Small intestine (tissue), 7 donors: ENCODE results near the gene LRRC27. TPM values are rescaled to one million over a fixed set of nuclear protein-coding genes. Genes with fewer than 3 reads are reported as not detected.

Source experiments
- DNase-seq, 2 donors: peaks; one replicate each; pipeline versions ENCODE4 v3.0.0 to v3.0.0-alpha.2; 2013
- FAIRE-seq: peaks from 2 replicates; lab custom pipeline; 2012; peaks lifted over from hg19 to GRCh38; lab: Jason Lieb, UNC
- H3K27ac ChIP-seq, 3 donors: one replicate each; pipeline ENCODE4 v1.5.1; 2013; ENCODE audit warnings: low read length in 2 of 3, mild to moderate bottlenecking in 2 of 3, control low read depth in 1 of 3, inconsistent platforms in 1 of 3, low read depth in 1 of 3, moderate library complexity in 1 of 3
- H3K27me3 ChIP-seq, 3 donors: one replicate each; pipeline ENCODE4 v1.6.1; 2013; ENCODE audit warnings: low read length in 3 of 3, inconsistent platforms in 1 of 3; ENCODE audit not compliant: control insufficient read depth in 3 of 3, insufficient read depth in 3 of 3
- H3K36me3 ChIP-seq, 3 donors: one replicate each; pipeline ENCODE4 v1.6.1; 2013; ENCODE audit warnings: low read length in 3 of 3, inconsistent platforms in 1 of 3, low read depth in 1 of 3, mild to moderate bottlenecking in 1 of 3, moderate library complexity in 1 of 3; ENCODE audit not compliant: control insufficient read depth in 3 of 3, insufficient read depth in 2 of 3
- H3K4me1 ChIP-seq, 3 donors: one replicate each; pipeline ENCODE4 v1.6.1; 2013; ENCODE audit warnings: low read length in 2 of 3, inconsistent platforms in 1 of 3, low read depth in 1 of 3, mild to moderate bottlenecking in 1 of 3, moderate library complexity in 1 of 3; ENCODE audit not compliant: control insufficient read depth in 3 of 3, insufficient read depth in 2 of 3
- H3K4me3 ChIP-seq, 3 donors: one replicate each; pipeline ENCODE4 v1.5.1; 2013; ENCODE audit warnings: low read length in 3 of 3, control low read depth in 1 of 3, inconsistent platforms in 1 of 3, low read depth in 1 of 3, mild to moderate bottlenecking in 1 of 3, moderate library complexity in 1 of 3
- H3K9me3 ChIP-seq, 2 donors: one replicate each; pipeline ENCODE4 v1.6.1; 2013; ENCODE audit warnings: low read depth in 1 of 2, low read length in 1 of 2; ENCODE audit not compliant: control insufficient read depth in 2 of 2, insufficient read depth in 1 of 2
- WGBS, 3 donors: extraction: QIAGEN DNeasy Blood & Tissue Kit; methylation state at CpG; one replicate each; pipeline ENCODE4 v1.1.7; 2013; 5-methylcytosine and 5-hydroxymethylcytosine counted together
- polyA plus RNA-seq, 4 donors: library from polyadenylated mRNA; stranded (reverse) in 3 of 4; unstranded in 1 of 4; fragments of 200-250 nt in 3 of 4; fragments of 120-200 nt in 1 of 4; gene quantifications; one replicate each; pipeline versions ENCODE4 v1.2.1 to v1.2.3, GENCODE V29; 2013
- donor health status: healthy with polysubstance abuse.
- donor health status: control.
- donor health status: control.
- donor health status: Bipolar disorder and iron deficiency.
- donor health status: healthy.

LRRC27 gene
- polyA plus RNA-seq, 4 donors = 4.7 to 14.1 (median 8.8) TPM

- H3K4me3 ChIP-seq = peak overlapping the region; percentile 40 to 89 (median 87)
- H3K27ac ChIP-seq = peak overlapping the region; percentile 81 to 88 (median 85)
- DNase-seq (peak; percentile 63 to 84), FAIRE-seq (no peak)
- no peaks in the 10 kb centered on the region for H3K9me3 ChIP-seq
- H3K4me1 ChIP-seq = peaks cover 5 to 54% (median 6%) of the 10 kb centered on the region in 3 donors
- peaks cover 0 to 29% (median 0%) of the 10 kb centered on the region in 3 donors for H3K36me3 ChIP-seq
- no peaks in the 10 kb centered on the region for H3K27me3 ChIP-seq
- WGBS, 3 donors = 8 to 10% (median 9%) methylated on average over 35 to 71 of the region's 71 CpGs
Observed at GRCh38 chr10:132395704-132396493, 63.9 kb downstream of the LRRC27 start.

- H3K27me3 ChIP-seq = no peaks in the 10 kb centered on the region
- FAIRE-seq (no peak), DNase-seq (peak; percentile 61 to 86)
- 0 to 1% (median 1%) methylated on average over 16 to 80 of the region's 80 CpGs for WGBS, 3 donors
- peak overlapping the region; percentile 40 to 89 (median 87) for H3K4me3 ChIP-seq
- peaks cover 5 to 54% (median 6%) of the 10 kb centered on the region in 3 donors for H3K4me1 ChIP-seq
- no peaks in the 10 kb centered on the region for H3K9me3 ChIP-seq
- peaks cover 0 to 35% (median 0%) of the 10 kb centered on the region in 3 donors for H3K36me3 ChIP-seq
- H3K27ac ChIP-seq = peak overlapping the region; percentile 81 to 88 (median 85)
Observed at GRCh38 chr10:132396494-132397035, 64.6 kb downstream of the LRRC27 start.

- Histone ChIP-seq H3K4me1 (peaks cover 5 to 53% (median 6%) of the 10 kb centered on the region in 3 donors), H3K9me3 (no peaks in the 10 kb centered on the region), H3K36me3 (peaks cover 0 to 41% (median 0%) of the 10 kb centered on the region in 3 donors), H3K27ac (peak within 1 kb of the TSS; percentile 88 to 92 (median 88)), H3K4me3 (peak within 1 kb of the TSS; percentile 83 to 89 (median 87)), H3K27me3 (no peaks in the 10 kb centered on the region)
- DNase-seq (peak; percentile 49 to 79), FAIRE-seq (no peak)
- WGBS, 3 donors = 0 to 1% (median 0%) methylated on average over 23 to 86 of the region's 86 CpGs
Observed at GRCh38 chr10:132397036-132397541, 65.1 kb downstream of the LRRC27 start, which contains the start of gene PWWP2B. PWWP2B (plus strand) TSS chr10:132397200; CDS start chr10:132397227, 27 bp downstream.

DNA sequence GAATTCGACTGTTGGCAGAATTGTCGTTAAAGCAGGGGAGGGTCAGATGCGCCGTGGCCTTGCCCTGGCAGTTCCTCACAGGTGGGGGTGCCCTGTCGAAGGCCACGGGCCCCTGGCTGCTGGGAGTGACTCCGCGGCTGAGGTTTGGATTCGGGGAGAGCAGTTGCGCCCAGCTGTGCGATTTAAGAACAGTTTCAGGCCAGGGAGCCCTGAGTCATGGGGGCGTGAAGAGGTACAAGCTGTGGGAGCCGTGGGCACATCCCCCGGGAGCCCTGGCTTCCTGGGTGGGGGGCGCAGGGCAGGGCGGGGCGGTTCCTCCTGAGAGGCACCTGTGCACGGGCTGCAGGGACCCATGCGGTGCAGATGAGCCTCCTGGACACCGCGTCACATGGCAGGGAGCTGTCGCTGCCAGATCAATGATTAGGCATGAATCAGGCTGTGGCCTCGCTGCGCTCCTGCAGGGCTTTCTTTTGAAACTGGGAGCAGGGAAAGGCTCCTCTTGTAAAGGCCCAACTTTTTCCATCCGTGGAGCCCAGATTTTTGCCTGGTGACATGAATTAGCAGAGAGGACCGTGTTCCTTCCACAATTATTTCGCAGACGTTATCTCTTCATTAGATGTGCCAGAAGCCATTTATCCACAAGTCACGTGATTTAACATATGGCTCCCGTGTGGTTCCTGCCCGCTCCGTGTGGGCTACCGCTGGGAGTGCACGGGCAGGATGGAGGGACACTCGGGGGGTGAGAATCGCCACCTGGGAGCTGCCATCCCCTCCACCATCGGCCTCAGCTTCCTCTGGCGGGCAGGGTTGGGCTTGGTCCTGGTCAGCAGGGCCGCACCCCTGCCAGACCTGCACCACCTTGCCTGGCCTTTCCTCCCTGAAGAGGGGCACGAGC is 65.9 kb downstream of the LRRC27 start:
- no peak for FAIRE-seq

GRCh38 chr10:132398566-132398991 is 66.6 kb downstream of the LRRC27 start:
- FAIRE-seq (no peak), DNase-seq (no peak)
- Histone ChIP-seq H3K27me3 (no peaks in the 10 kb centered on the region), H3K4me1 (peaks cover 5 to 53% (median 6%) of the 10 kb centered on the region in 3 donors), H3K36me3 (peaks cover 0 to 56% (median 0%) of the 10 kb centered on the region in 3 donors), H3K27ac (peak overlapping the region in 2 of 3 donors; percentile 86 to 92), H3K4me3 (peak overlapping the region in 2 of 3 donors; percentile 1 to 83), H3K9me3 (no peaks in the 10 kb centered on the region)
- 69 to 86% (median 79%) methylated on average over 12 to 13 of the region's 13 CpGs for WGBS, 3 donors

More for the DNA sequence above, 65.9 kb downstream of the LRRC27 start:
- Histone ChIP-seq H3K27ac (peak overlapping the region; percentile 35 to 92 (median 86)), H3K36me3 (peaks cover 0 to 49% (median 0%) of the 10 kb centered on the region in 3 donors), H3K9me3 (no peaks in the 10 kb centered on the region), H3K4me1 (peaks cover 5 to 53% (median 6%) of the 10 kb centered on the region in 3 donors), H3K27me3 (no peaks in the 10 kb centered on the region), H3K4me3 (peak overlapping the region; percentile 83 to 89 (median 87))
- 10 to 19% (median 13%) methylated on average over 40 of the region's 40 CpGs for WGBS, 3 donors
- DNase-seq = peak; percentile 69 to 77

DNA sequence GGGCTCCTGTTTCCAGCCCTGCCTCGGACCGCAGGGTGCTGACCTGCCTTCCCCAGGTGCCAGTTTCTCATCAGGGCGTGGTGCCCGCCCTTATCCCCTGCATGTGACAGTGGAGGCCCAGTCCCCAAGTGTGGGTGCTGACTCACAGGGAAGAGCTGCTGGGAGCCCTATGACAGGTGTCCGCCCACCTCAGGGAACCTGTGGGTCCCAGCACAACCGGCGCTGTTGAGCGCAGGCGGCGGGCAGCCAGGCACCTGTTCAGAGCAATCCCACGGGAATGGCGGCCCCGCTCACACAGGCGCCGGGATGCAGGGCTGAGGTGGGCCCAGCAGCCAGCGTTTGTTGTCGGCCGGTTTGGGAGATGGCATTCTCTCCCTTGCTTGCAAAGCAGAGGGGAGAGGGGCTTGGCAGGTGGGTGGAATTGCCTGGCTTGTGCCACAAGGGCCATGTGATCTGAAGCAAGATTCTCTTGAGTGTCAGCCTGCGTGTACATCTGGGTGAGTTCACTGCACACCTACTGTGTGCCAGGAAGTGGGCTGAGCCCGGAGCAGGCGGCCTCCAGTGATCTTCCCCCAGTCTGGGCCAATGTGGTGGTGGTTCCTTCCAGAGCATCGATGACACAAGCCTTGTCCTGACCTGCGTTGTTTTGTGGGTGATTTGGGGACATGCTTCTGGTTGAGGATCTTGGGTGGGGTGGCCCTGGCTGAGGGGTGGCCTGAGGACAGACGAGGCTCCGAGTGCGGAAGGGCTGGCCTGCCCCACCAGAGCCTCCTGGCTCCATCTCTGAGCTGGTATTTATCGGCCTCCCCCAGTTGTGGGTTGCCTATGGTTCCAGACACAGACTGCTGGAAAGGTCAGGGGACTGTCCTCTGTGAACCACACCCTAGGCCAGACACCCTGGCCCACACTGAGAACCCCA is 67.4 kb downstream of the LRRC27 start:
- peak overlapping the region in 1 of 3 donors; percentile 92 for H3K27ac ChIP-seq
- DNase-seq (peak in 1 of 2 donors; percentile 67), FAIRE-seq (no peak)
- H3K9me3 ChIP-seq = no peaks in the 10 kb centered on the region
- 82 to 88% (median 84%) methylated on average over 27 of the region's 27 CpGs for WGBS, 3 donors
- peaks cover 5 to 53% (median 6%) of the 10 kb centered on the region in 3 donors for H3K4me1 ChIP-seq
- H3K36me3 ChIP-seq = peaks cover 0 to 64% (median 0%) of the 10 kb centered on the region in 3 donors
- no peaks in the 10 kb centered on the region for H3K27me3 ChIP-seq
- H3K4me3 ChIP-seq = no peak overlapping the region

DNA sequence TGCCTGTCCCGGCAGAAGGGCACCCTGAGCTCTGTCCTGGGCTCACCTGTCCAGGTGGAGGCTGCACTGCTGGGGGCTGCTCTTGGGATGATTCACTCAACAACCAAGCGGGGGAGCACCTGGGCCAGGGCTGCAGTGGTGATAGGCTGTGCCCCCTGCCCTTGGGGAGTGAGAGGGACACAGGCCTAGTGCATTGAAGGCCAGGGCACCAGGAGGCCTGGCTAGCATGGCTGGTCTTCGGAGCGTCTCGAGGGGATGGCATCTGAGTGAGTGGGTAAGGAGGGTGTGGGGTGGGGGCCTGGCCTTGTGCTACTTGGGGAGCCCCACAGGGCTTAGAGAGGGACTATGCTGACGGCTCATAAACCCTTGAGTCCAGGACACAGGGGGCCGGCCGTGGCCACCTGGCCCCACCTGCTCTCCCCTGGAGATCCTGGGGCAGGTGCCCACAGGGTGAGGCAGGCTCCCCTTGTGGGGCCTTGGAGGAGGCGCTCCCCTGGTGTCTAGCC is 68.1 kb downstream of the LRRC27 start:
- FAIRE-seq (no peak), DNase-seq (no peak)
- Histone ChIP-seq H3K4me3 (no peak overlapping the region), H3K4me1 (peaks cover 5 to 48% (median 6%) of the 10 kb centered on the region in 3 donors), H3K9me3 (no peaks in the 10 kb centered on the region), H3K36me3 (peaks cover 0 to 67% (median under 1%) of the 10 kb centered on the region in 3 donors), H3K27me3 (no peaks in the 10 kb centered on the region), H3K27ac (peak overlapping the region in 1 of 3 donors; percentile 28)
- WGBS, 3 donors = 83 to 87% (median 83%) methylated on average over 7 to 9 of the region's 9 CpGs
